A549 (cell line): ENCODE measurements around the gene COMMD6.

ENCODE experiments used
- CHD2 ChIP-seq: fragments of 150-350 bp; IDR thresholded peaks from 2 replicates; pipeline ENCODE4 v1.6.1; 2014; ENCODE audit warnings: low read length; ENCODE audit not compliant: partially characterized antibody
- EP300 ChIP-seq, 2 experiments: fragments of >200 bp; sonication (Bioruptor Twin); formaldehyde crosslinking; IDR thresholded peaks; 2 replicates in 1 of 2; 3 replicates in 1 of 2; pipeline ENCODE4 v1.6.1; 2016 to 2017
- HDAC2 ChIP-seq: fragments of 200-600 bp; sonication (generic); IDR thresholded peaks from 2 replicates; pipeline ENCODE4 v1.6.1; 2016
- HOXA7 ChIP-seq: fragments of 250-450 bp; sonication (Bioruptor Pico); IDR thresholded peaks from 2 replicates; pipeline ENCODE4 v1.5.0; 2020; ENCODE audit warnings: mild to moderate bottlenecking, moderate library complexity
- HOXB5 ChIP-seq: fragments of 250-450 bp; sonication (Bioruptor Pico); IDR thresholded peaks from 2 replicates; pipeline ENCODE4 v1.5.0; 2020; ENCODE audit warnings: mild to moderate bottlenecking, moderate library complexity
- POLR2A ChIP-seq: IDR thresholded peaks from 2 replicates; pipeline ENCODE4 v1.6.1; 2012; ENCODE audit warnings: mild to moderate bottlenecking, low read length
- POLR2AphosphoS2 ChIP-seq: conservative IDR thresholded peaks from 2 replicates; pipeline ENCODE4 v1.6.1; 2012; ENCODE audit warnings: low read length, improper control_type of control experiment, inconsistent platforms
- RAD21 ChIP-seq, 2 experiments: fragments of >200 bp in 1 of 2; sonication (Bioruptor Twin) in 1 of 2; formaldehyde crosslinking in 1 of 2; IDR thresholded peaks in 1 of 2; conservative IDR thresholded peaks in 1 of 2; 2 replicates in 1 of 2; 3 replicates in 1 of 2; pipeline ENCODE4 v1.6.1; 2012 to 2018; ENCODE audit warnings: inconsistent platforms in 1 of 2
- RNF2 ChIP-seq: fragments of 200-600 bp; sonication (generic); IDR thresholded peaks from 2 replicates; pipeline ENCODE4 v1.6.1; 2016; ENCODE audit warnings: low read depth, mild to moderate bottlenecking, antibody characterized with exemption, moderate library complexity, borderline replicate concordance
- SMC3 ChIP-seq: fragments of >200 bp; sonication (Bioruptor Twin); formaldehyde crosslinking; IDR thresholded peaks from 3 replicates; pipeline ENCODE4 v1.6.1; 2018; ENCODE audit warnings: inconsistent platforms
- ZSCAN20 ChIP-seq: fragments of 250-450 bp; sonication (Bioruptor Pico); IDR thresholded peaks from 2 replicates; pipeline ENCODE4 v1.8.0; 2022; ENCODE audit warnings: mild to moderate bottlenecking, moderate library complexity
- TF ChIP-seq, protein P1 (sequence below): fragments of >200 bp; sonication (Bioruptor Twin); formaldehyde crosslinking; IDR thresholded peaks from 3 replicates; pipeline ENCODE4 v1.5.1; 2016
- TF ChIP-seq, protein P2 (sequence below): IDR thresholded peaks from 2 replicates; pipeline ENCODE4 v1.6.1; 2012; ENCODE audit warnings: low read depth, borderline replicate concordance

DNA sequence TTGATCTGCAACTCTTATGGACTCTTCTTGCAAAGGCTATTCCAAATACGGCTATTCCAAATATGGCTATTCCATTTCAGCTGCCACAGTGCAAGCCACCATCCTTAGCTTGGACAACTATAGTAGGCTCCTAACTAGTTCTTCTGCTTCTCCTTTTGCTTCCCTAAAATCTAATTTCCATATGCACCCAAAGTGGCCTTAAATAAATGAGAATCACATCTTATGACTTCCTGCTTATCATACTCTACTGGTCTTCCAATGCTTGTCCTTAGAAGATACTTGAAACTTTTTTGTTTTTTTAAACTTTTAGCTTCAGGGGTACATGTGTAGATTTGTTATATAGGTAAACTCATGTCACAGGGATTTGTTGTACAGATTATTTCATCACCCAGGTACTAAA, 16.8 kb upstream of the COMMD6 start:
- TF ChIP-seq POLR2AphosphoS2: no peak
- TF ChIP-seq, protein P1, sequence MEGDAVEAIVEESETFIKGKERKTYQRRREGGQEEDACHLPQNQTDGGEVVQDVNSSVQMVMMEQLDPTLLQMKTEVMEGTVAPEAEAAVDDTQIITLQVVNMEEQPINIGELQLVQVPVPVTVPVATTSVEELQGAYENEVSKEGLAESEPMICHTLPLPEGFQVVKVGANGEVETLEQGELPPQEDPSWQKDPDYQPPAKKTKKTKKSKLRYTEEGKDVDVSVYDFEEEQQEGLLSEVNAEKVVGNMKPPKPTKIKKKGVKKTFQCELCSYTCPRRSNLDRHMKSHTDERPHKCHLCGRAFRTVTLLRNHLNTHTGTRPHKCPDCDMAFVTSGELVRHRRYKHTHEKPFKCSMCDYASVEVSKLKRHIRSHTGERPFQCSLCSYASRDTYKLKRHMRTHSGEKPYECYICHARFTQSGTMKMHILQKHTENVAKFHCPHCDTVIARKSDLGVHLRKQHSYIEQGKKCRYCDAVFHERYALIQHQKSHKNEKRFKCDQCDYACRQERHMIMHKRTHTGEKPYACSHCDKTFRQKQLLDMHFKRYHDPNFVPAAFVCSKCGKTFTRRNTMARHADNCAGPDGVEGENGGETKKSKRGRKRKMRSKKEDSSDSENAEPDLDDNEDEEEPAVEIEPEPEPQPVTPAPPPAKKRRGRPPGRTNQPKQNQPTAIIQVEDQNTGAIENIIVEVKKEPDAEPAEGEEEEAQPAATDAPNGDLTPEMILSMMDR: no peak
- no peak for TF ChIP-seq RAD21 (conservative IDR thresholded peaks at IDR 0.05 in 1 of 2, IDR thresholded peaks at IDR 0.05 in 1 of 2)
- TF ChIP-seq CHD2: no peak
- TF ChIP-seq SMC3: no peak
- no peak for TF ChIP-seq POLR2A
- no peak for TF ChIP-seq HDAC2
- TF ChIP-seq RNF2: no peak
- no peak for TF ChIP-seq HOXB5 (CRISPR knock-in tag)
- no peak for TF ChIP-seq EP300 (IDR thresholded peaks at IDR 0.05)
- TF ChIP-seq, protein P2, sequence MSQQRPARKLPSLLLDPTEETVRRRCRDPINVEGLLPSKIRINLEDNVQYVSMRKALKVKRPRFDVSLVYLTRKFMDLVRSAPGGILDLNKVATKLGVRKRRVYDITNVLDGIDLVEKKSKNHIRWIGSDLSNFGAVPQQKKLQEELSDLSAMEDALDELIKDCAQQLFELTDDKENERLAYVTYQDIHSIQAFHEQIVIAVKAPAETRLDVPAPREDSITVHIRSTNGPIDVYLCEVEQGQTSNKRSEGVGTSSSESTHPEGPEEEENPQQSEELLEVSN: no peak
- no peak for TF ChIP-seq HOXA7
- no peak for TF ChIP-seq ZSCAN20 (CRISPR knock-in tag)
